Measurements from ENCODE around the gene TPRG1L. TPM values are rescaled to one million over a fixed set of nuclear protein-coding genes. Genes with fewer than 3 reads are reported as not detected.

TPRG1L gene
- total RNA-seq, 6 donors from 2014 or later = 16.6 to 48.3 (median 40.2) TPM

DNA sequence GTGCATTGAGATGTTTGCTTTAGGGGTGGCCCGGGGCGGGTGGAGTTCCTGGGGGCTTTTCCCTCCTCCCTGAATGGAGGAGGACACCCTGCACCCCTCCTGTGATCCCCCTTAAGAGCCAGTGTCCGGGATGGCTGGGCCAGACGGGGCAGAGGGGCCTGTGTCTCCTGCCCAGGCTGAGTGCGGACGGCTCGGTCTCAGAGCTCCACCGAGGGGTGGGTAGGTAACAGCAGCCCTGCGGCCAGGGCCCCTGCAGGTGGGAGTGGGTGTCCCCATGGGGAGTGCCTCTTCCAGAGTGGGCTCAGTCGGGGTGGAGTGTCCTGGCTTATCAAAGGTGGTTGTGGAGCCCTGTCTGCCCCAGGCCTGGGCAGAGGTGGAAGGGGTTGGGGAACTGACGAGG, 50.6 kb downstream of the TPRG1L start:
- 74% methylated on average over 4 to 6 of the region's 11 CpGs for WGBS, 2 donors
- peak in 1 of 2 donors; percentile 67 for DNase-seq

DNA sequence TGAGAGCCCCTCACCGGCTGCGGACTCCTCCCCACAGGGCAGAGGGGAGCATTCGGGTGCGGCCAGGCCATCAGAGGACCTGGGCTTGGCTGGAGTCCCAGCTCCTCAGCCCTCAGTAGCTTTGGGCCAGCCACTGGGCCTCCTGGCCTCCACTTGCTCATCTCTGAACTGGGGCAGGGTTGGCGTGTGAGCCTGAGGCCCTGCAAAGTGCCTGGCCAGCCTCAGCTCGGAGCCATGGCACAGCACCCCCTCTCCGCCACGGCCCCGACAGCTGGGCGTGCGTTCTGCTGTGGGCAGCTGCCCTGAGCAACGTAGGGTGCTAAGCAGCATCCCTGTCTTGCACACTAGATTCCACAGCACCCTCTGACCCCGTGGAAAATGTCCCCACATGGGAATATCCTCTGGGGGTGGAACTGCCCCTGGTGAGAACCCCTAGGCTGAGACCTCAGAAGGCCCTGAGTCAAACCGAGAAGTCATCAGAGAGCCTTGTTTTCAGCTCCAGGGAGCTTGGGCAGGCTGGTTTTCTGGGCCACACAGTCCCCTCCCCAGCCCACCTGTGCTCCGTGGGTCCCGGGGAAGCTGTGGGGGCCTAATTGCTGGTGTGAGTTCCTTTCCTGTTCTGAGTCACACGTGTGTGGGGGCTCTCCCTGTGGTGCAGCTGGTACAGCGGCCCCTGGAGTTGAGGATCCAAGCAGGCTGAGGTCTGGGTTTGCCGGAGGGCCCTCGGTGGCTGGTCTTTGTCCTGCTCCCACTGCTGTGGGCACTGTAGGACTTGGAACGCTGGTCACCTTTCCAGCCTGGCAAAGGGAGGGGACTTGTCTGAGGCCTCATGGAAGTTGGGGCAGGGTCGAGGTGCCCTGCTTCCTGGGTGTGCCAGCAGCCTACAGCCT, 52.0 kb downstream of the TPRG1L start:
- DNase-seq = peak in 1 of 2 donors; percentile 45
- no peaks in the 10 kb centered on the region for H3K9me3 ChIP-seq
- H3K27ac ChIP-seq = peak overlapping the region in 3 of 4 donors; percentile 54 to 84 (median 63)
- TF ChIP-seq POLR2AphosphoS5 (IDR thresholded peaks at IDR 0.05) (no peak), EP300 (IDR thresholded peaks at IDR 0.05) (no peak), POLR2A (IDR thresholded peaks at IDR 0.05) (no peak)
- TF ChIP-seq, protein P1, sequence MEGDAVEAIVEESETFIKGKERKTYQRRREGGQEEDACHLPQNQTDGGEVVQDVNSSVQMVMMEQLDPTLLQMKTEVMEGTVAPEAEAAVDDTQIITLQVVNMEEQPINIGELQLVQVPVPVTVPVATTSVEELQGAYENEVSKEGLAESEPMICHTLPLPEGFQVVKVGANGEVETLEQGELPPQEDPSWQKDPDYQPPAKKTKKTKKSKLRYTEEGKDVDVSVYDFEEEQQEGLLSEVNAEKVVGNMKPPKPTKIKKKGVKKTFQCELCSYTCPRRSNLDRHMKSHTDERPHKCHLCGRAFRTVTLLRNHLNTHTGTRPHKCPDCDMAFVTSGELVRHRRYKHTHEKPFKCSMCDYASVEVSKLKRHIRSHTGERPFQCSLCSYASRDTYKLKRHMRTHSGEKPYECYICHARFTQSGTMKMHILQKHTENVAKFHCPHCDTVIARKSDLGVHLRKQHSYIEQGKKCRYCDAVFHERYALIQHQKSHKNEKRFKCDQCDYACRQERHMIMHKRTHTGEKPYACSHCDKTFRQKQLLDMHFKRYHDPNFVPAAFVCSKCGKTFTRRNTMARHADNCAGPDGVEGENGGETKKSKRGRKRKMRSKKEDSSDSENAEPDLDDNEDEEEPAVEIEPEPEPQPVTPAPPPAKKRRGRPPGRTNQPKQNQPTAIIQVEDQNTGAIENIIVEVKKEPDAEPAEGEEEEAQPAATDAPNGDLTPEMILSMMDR (IDR thresholded peaks at IDR 0.05) = no peak
- peaks cover 6 to 17% (median 12%) of the 10 kb centered on the region in 4 donors for H3K4me1 ChIP-seq
- 65 to 68% methylated on average over 10 to 22 of the region's 22 CpGs for WGBS, 2 donors
- no peak overlapping the region for H3K4me3 ChIP-seq
- no peaks in the 10 kb centered on the region for H3K36me3 ChIP-seq
- ATAC-seq (ENCODE audit: low FRiP score in 2 of 2) = no peak
- no peaks in the 10 kb centered on the region for H3K27me3 ChIP-seq

More for the DNA sequence above, 50.6 kb downstream of the TPRG1L start:
- no peak for TF ChIP-seq POLR2AphosphoS5 (IDR thresholded peaks at IDR 0.05)
- TF ChIP-seq, protein P1 (IDR thresholded peaks at IDR 0.05) = no peak
- TF ChIP-seq POLR2A (IDR thresholded peaks at IDR 0.05) = no peak
- TF ChIP-seq EP300 (IDR thresholded peaks at IDR 0.05) = no peak
- Histone ChIP-seq H3K36me3 (no peaks in the 10 kb centered on the region), H3K27ac (no peak overlapping the region), H3K27me3 (no peaks in the 10 kb centered on the region), H3K9me3 (no peaks in the 10 kb centered on the region), H3K4me1 (peaks cover 6 to 17% (median 12%) of the 10 kb centered on the region in 4 donors), H3K4me3 (no peak overlapping the region)
- no peak for ATAC-seq (ENCODE audit: low FRiP score in 2 of 2)

DNA sequence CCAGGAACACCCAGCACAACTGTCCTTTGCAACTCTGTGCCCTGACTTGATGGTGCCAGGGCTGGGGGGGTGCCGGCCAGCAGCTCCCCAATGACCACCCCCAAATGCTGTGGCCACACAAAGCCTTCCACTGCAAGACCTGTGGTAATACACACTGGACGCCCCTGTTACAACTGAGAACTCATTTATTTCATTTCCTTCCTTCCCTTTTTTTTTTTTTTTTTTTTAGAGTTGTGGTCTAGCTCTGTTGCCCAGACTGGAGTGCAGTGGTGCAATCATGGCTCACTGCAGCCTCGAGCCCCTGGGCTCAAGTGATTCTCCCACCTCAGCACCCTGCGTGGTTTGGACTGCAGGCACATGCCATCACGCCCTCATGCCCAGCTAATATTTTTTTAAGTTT, 52.7 kb downstream of the TPRG1L start:
- H3K27ac ChIP-seq = peak overlapping the region in 3 of 4 donors; percentile 54 to 84 (median 63)
- no peaks in the 10 kb centered on the region for H3K27me3 ChIP-seq
- DNase-seq (peak; percentile 55 to 58), ATAC-seq (ENCODE audit: low FRiP score in 2 of 2) (peak in 1 of 2 donors; percentile 4)
- peaks cover 6 to 17% (median 12%) of the 10 kb centered on the region in 4 donors for H3K4me1 ChIP-seq
- no peak overlapping the region for H3K4me3 ChIP-seq
- H3K9me3 ChIP-seq = no peaks in the 10 kb centered on the region
- 55 to 66% methylated on average over 5 of the region's 5 CpGs for WGBS, 2 donors
- no peak for TF ChIP-seq POLR2AphosphoS5 (IDR thresholded peaks at IDR 0.05)
- H3K36me3 ChIP-seq = no peaks in the 10 kb centered on the region

DNA sequence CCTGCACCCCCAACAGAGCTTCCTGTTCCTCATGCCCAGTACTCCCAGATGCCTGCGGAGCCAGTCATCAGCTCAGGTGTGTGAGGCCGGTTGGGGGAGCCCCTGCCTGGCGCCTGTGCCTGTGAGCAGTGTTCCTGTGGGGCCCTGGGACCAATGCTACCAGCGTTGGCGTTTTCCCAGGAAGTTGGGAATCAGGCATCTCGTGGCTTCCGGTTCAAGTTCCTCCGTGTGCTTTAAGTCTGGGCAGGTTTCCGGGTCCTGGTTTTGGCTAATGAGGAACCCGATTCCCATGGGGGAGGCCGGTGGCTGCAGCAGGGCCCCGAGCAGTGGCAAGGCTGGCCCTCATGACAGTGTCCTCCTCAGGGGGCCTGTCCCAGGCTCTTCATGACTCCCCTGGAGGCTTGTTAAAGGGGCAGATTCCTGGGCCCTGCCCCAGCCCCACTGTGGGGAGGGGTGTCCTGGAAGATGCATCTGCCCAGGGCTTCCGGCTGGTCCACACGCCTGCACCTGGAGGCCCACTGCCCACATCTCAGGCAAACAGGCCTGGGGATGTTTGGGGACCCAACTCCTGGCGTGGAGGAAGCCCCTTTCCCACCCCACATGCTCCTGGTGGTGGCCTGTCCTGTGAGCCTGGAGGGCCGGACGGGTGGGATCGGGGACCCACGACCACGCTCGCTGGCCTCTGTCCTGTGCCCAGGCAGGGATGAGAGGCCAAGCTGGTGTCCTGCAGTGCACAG, 53.7 kb downstream of the TPRG1L start:
- Histone ChIP-seq H3K36me3 (no peaks in the 10 kb centered on the region), H3K27ac (peak overlapping the region in 1 of 4 donors; percentile 35), H3K27me3 (no peaks in the 10 kb centered on the region), H3K9me3 (no peaks in the 10 kb centered on the region), H3K4me3 (no peak overlapping the region), H3K4me1 (peaks cover 6 to 17% (median 12%) of the 10 kb centered on the region in 4 donors)
- WGBS, 2 donors = 66 to 87% methylated on average over 3 to 21 of the region's 21 CpGs
- peak in 1 of 2 donors; percentile 71 for DNase-seq
- no peak for ATAC-seq (ENCODE audit: low FRiP score in 2 of 2)
- no peak for TF ChIP-seq EP300 (IDR thresholded peaks at IDR 0.05)

DNA sequence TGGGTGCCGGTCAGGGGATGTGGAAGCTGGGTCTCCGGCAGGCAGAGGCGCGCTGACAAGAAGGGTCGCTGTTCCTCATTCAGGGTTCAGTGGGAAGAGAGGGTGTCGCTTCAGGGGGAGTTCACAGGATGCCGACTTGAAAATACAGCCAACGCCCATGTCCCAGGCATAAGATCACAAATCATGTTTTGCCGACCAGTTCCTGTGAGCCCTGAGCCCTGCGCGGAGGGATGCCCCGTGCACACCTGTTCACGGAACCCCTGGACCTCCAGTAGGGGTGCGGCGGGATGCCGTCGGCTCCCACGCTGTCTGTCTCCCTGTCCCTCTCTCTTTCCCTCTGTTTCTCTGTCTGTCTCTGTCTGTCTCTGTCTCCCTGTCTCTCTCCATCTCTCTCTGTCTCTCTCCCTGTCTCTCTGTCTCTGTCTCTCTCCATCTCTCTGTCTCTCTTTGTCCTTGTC, 54.3 kb downstream of the TPRG1L start:
- no peaks in the 10 kb centered on the region for H3K36me3 ChIP-seq
- DNase-seq = peak in 1 of 2 donors; percentile 76
- no peaks in the 10 kb centered on the region for H3K9me3 ChIP-seq
- peak overlapping the region in 1 of 4 donors; percentile 35 for H3K27ac ChIP-seq
- no peak overlapping the region for H3K4me3 ChIP-seq
- no peak for ATAC-seq (ENCODE audit: low FRiP score in 2 of 2)
- TF ChIP-seq, protein P1 (IDR thresholded peaks at IDR 0.05) = no peak
- TF ChIP-seq POLR2AphosphoS5 (IDR thresholded peaks at IDR 0.05) (no peak), POLR2A (IDR thresholded peaks at IDR 0.05) (no peak), EP300 (IDR thresholded peaks at IDR 0.05) (no peak)
- no peaks in the 10 kb centered on the region for H3K27me3 ChIP-seq
- 53 to 55% methylated on average over 17 to 18 of the region's 18 CpGs for WGBS, 2 donors
- H3K4me1 ChIP-seq = peaks cover 5 to 20% (median 12%) of the 10 kb centered on the region in 4 donors

Other genes with a start within 250 kb of the TPRG1L start
- 10 to 100 TPM; 11.9 to 28.9 (median 13.4) TPM for gene ARHGEF16, start 170.3 kb upstream of the TPRG1L start, total RNA-seq
- 100 to 1,000 TPM in 1 of 6 donors, 10 to 100 TPM in 5; 23.8 to 128 (median 83.5) TPM for gene MEGF6, start 13.5 kb upstream of the TPRG1L start, total RNA-seq
- 10 to 100 TPM; 14.0 to 33.5 (median 19.9) TPM for gene WRAP73, start 25.1 kb downstream of the TPRG1L start, total RNA-seq
- gene TP73, start 27.5 kb downstream of the TPRG1L start, total RNA-seq = 1 to 10 TPM in 5 of 6 donors, under 1 TPM in 1; 0.77 to 9.8 (median 4.1) TPM
- not detected for gene CCDC27, start 127.4 kb downstream of the TPRG1L start, total RNA-seq
- gene SMIM1, start 147.7 kb downstream of the TPRG1L start, total RNA-seq = 10 to 100 TPM in 4 of 6 donors, 1 to 10 TPM in 2; 2.8 to 20.8 (median 13.5) TPM
- 10 to 100 TPM; 30.3 to 63.9 (median 39.3) TPM for gene LRRC47, start 171.5 kb downstream of the TPRG1L start, total RNA-seq
- 100 to 1,000 TPM in 1 of 6 donors, 10 to 100 TPM in 5; 37.7 to 118 (median 53.6) TPM for gene CEP104, start 232.2 kb downstream of the TPRG1L start, total RNA-seq
- gene DFFB, start 232.5 kb downstream of the TPRG1L start, total RNA-seq = 10 to 100 TPM in 2 of 6 donors, 1 to 10 TPM in 4; 7.1 to 16.8 (median 9.4) TPM

Measured in upper lobe of left lung (tissue), 6 donors.